B cell (primary cell): ENCODE results near the gene FCF1. TPM values are rescaled to one million over a fixed set of nuclear protein-coding genes. Genes with fewer than 3 reads are reported as not detected.
A peak's percentile ranks its signal among the peaks of the same experiment; 100 is the strongest.

ENCODE experiments used
- ATAC-seq: fragments of 200-7000 bp; cut with Tn5 transposase; one replicate; pipeline ENCODE4 v1.10.0; 2021; ENCODE audit warnings: low read depth, mild to moderate bottlenecking, moderate number of reproducible peaks, moderate library complexity
- CTCF ChIA-PET: fragments of 350-600 bp; sonication (Branson Sonifier 250); formaldehyde crosslinking; loops from one replicate; lab custom pipeline; 2021; ENCODE audit warnings: antibody characterized with exemption, inconsistent platforms; lab: Charles Lee
- POLR2A ChIA-PET: fragments of 350-600 bp; sonication (Branson Sonifier 250); formaldehyde crosslinking; loops from one replicate; lab custom pipeline; 2021; ENCODE audit warnings: antibody characterized with exemption; lab: Charles Lee
- DNase-seq: peaks from one replicate; pipeline ENCODE4 v3.0.0; 2013
- H2AFZ ChIP-seq: 2 replicates; pipeline ENCODE4 v1.6.1; 2012; ENCODE audit warnings: mild to moderate bottlenecking, low read depth, low read length; ENCODE audit not compliant: insufficient read depth, poor library complexity, severe bottlenecking
- H3K27ac ChIP-seq, 2 donors: 1 replicate in 1 of 2; 2 replicates in 1 of 2; pipeline ENCODE4 v1.5.1; 2012 to 2013; ENCODE audit warnings: low read length in 2 of 2, mild to moderate bottlenecking in 2 of 2, moderate library complexity in 1 of 2
- H3K27me3 ChIP-seq, 4 experiments: fragments of 200-600 bp in 1 of 4; sonication (generic) in 1 of 4; replicated peaks in 1 of 4; 1 replicate in 2 of 4; 2 replicates in 2 of 4; pipeline versions ENCODE4 v1.6.1 to v1.7.0; 2013 to 2016; ENCODE audit warnings: low read length in 3 of 4, mild to moderate bottlenecking in 2 of 4, mixed read lengths in 1 of 4, moderate library complexity in 1 of 4; ENCODE audit not compliant: insufficient read depth in 4 of 4, control insufficient read depth in 3 of 4; ENCODE audit errors: control extremely low read depth in 1 of 4
- H3K36me3 ChIP-seq, 2 experiments: replicated peaks in 1 of 2; 1 replicate in 1 of 2; 2 replicates in 1 of 2; pipeline versions ENCODE4 v1.6.1 to v1.7.1; 2013; ENCODE audit warnings: low read length in 1 of 2; ENCODE audit not compliant: insufficient read depth in 2 of 2, control insufficient read depth in 1 of 2; ENCODE audit errors: control extremely low read depth in 1 of 2, extremely low read depth in 1 of 2
- H3K4me1 ChIP-seq, 2 donors: fragments of 200-600 bp in 1 of 2; sonication (generic) in 1 of 2; 1 replicate in 1 of 2; 2 replicates in 1 of 2; pipeline versions ENCODE4 v1.5.1 to v1.6.1; 2013 to 2017; ENCODE audit warnings: low read length in 2 of 2; ENCODE audit not compliant: control insufficient read depth in 2 of 2, insufficient read depth in 2 of 2
- H3K4me2 ChIP-seq: replicated peaks from 2 replicates; pipeline ENCODE3; 2012; ENCODE audit warnings: mild to moderate bottlenecking, low read depth, low read length; ENCODE audit not compliant: poor library complexity, severe bottlenecking
- H3K4me3 ChIP-seq, 5 experiments: fragments of 200-600 bp in 1 of 5; sonication (generic) in 1 of 5; 1 replicate in 3 of 5; 2 replicates in 2 of 5; pipeline versions ENCODE4 v1.5.1 to v1.7.0; 2011 to 2016; ENCODE audit warnings: low read length in 4 of 5, mild to moderate bottlenecking in 4 of 5, low read depth in 2 of 5, control low read depth in 1 of 5, moderate library complexity in 1 of 5; ENCODE audit not compliant: insufficient read depth in 1 of 5; ENCODE audit errors: control extremely low read depth in 1 of 5, extremely low read depth in 1 of 5
- H3K79me2 ChIP-seq: fragments of 200-600 bp; sonication (generic); one replicate; pipeline ENCODE4 v1.6.0; 2016; ENCODE audit warnings: low read length; ENCODE audit not compliant: control insufficient read depth, insufficient read depth
- H3K9ac ChIP-seq: fragments of 200-600 bp; sonication (generic); 2 replicates; pipeline ENCODE4 v1.6.1; 2017; ENCODE audit warnings: mild to moderate bottlenecking, low read length, moderate library complexity
- H3K9me3 ChIP-seq, 3 donors: one replicate each; pipeline versions ENCODE4 v1.6.1 to v1.7.1; 2013; ENCODE audit warnings: low read length in 2 of 3; ENCODE audit not compliant: control insufficient read depth in 2 of 3, insufficient read depth in 1 of 3; ENCODE audit errors: control extremely low read depth in 1 of 3
- H4K20me1 ChIP-seq: 2 replicates; pipeline ENCODE4 v1.6.0; 2012; ENCODE audit warnings: mild to moderate bottlenecking, low read length; ENCODE audit not compliant: insufficient read depth, control insufficient read depth, poor library complexity, severe bottlenecking
- H3K27ac Mint-ChIP-seq: one replicate; pipeline ENCODE4 v1.8.0; 2021; ENCODE audit warnings: mixed read lengths
- H3K27me3 Mint-ChIP-seq: one replicate; pipeline ENCODE4 v1.8.0; 2021; ENCODE audit warnings: mixed read lengths
- H3K4me1 Mint-ChIP-seq: one replicate; pipeline ENCODE4 v1.8.0; 2021; ENCODE audit warnings: mixed read lengths
- H3K4me3 Mint-ChIP-seq: one replicate; pipeline ENCODE4 v1.8.0; 2021; ENCODE audit warnings: mixed read lengths
- H3K9me3 Mint-ChIP-seq: one replicate; pipeline ENCODE4 v1.8.0; 2022; ENCODE audit warnings: mixed read lengths; ENCODE audit not compliant: insufficient read depth
- CTCF ChIP-seq: fragments of 200-600 bp; IDR thresholded peaks from one replicate; pipeline ENCODE4 v1.8.0; 2022; ENCODE audit warnings: antibody characterized with exemption, mild to moderate bottlenecking
- EZH2 ChIP-seq: IDR thresholded peaks from 2 replicates; pipeline ENCODE4 v1.6.1; 2012; ENCODE audit warnings: borderline replicate concordance, low read depth, mild to moderate bottlenecking, moderate library complexity, low read length; ENCODE audit not compliant: insufficient read depth, poor library complexity, severe bottlenecking
- WGBS: methylation state at CpG from one replicate; pipeline ENCODE4 v1.1.5; 2013; ENCODE audit warnings: missing lambda C conversion rate; ENCODE audit not compliant: insufficient coverage; 5-methylcytosine and 5-hydroxymethylcytosine counted together
- intact Hi-C: fragments of 100-400 bp; cut with micrococcal nuclease; formaldehyde crosslinking; loops from one replicate; pipeline ENCODE4 v1.10.0; 2022
- polyA plus RNA-seq: library from polyadenylated mRNA; depleted of rRNA; stranded (reverse); fragments of >200 nt; gene quantifications from 2 replicates; pipeline ENCODE4 v1.2.3, GENCODE V29; 2012
- total RNA-seq, 2 donors: library from RNA; stranded (reverse); fragments of 120-200 nt in 1 of 2; gene quantifications; 1 replicate in 1 of 2; 2 replicates in 1 of 2; pipeline versions ENCODE4 v1.2.3 to v1.2.4, GENCODE V29; 2013 to 2022

The FCF1 gene
- total and polyA plus RNA-seq, 2 donors (not counting 1 experiment from before 2014, with no cell fraction given), result 21.1 to 41.6 TPM

GRCh38 chr14:74711651-74712050 lies 1.3 kb upstream of the FCF1 start:
- Histone ChIP-seq H3K4me1 (peaks cover 18 to 20% of the 10 kb centered on the region in 2 donors), H2AFZ (no peak overlapping the region), H3K36me3 (peaks cover 3 to 17% of the 10 kb centered on the region in 2 experiments), H3K9me3 (no peaks in the 10 kb centered on the region), H3K4me3 (no peak overlapping the region), H4K20me1 (peaks cover 8% of the 10 kb centered on the region), H3K27me3 (no peaks in the 10 kb centered on the region), H3K4me2 (peak overlapping the region; percentile 86), H3K9ac (no peak overlapping the region), H3K79me2 (peaks cover 74% of the 10 kb centered on the region), H3K27ac (no peak overlapping the region)
- ChIA-PET CTCF (interaction anchor here (1.4 to 1.8 kb wide), 2 partner anchors 52 to 100 kb away, joined by 4 to 7 read pairs; partner anchors contain the start of genes LTBP2 and YLPM1), POLR2A (no interaction called here)
- WGBS, result no CpG with 5 or more reads among the region's 5 CpGs
- Mint-ChIP-seq H3K9me3 (no peaks in the 10 kb centered on the region), H3K4me1 (peaks cover 41% of the 10 kb centered on the region), H3K27me3 (no peaks in the 10 kb centered on the region), H3K27ac (no peak overlapping the region), H3K4me3 (peak overlapping the region; percentile 46)
- ATAC-seq (no peak), DNase-seq (no peak)
- intact Hi-C loops, result loop anchor here (2.0 to 5.0 kb wide), 3 partner anchors 291 to 693 kb away; partner anchors contain the start of genes ABCD4, BBOF1, EIF2B2 and ENTPD5
- TF ChIP-seq EZH2, result no peak

- intact Hi-C loops, result loop anchor here (1.0 to 5.0 kb wide), 6 partner anchors 50 to 695 kb away; partner anchors contain the start of genes ABCD4, BBOF1, EIF2B2 and ENTPD5
- no peak for ATAC-seq
- Histone ChIP-seq H3K4me1 (peaks cover 18 to 20% of the 10 kb centered on the region in 2 donors), H2AFZ (peak overlapping the region; percentile 82), H4K20me1 (no peaks in the 10 kb centered on the region), H3K36me3 (peaks cover 4 to 27% of the 10 kb centered on the region in 2 experiments), H3K79me2 (peaks cover 60% of the 10 kb centered on the region), H3K4me3 (peak overlapping the region; percentile 64 to 97 (median 87)), H3K4me2 (peak overlapping the region; percentile 86), H3K9ac (peak overlapping the region; percentile 86), H3K27me3 (no peaks in the 10 kb centered on the region), H3K27ac (peak overlapping the region; percentile 83 to 90), H3K9me3 (no peaks in the 10 kb centered on the region)
- H3K9me3 Mint-ChIP-seq, result no peaks in the 10 kb centered on the region
- DNase-seq, result no peak
- TF ChIP-seq EZH2 (no peak), CTCF (no peak)
- 4% methylated on average over 3 of the region's 6 CpGs for WGBS
- H3K27ac Mint-ChIP-seq, result peak overlapping the region; percentile 85
- CTCF ChIA-PET, result no interaction called here
- POLR2A ChIA-PET, result interaction anchor here (1.4 kb wide), 1 partner anchor 50 kb away, joined by 3 read pairs; the partner anchor contains the start of gene YLPM1
- peaks cover 38% of the 10 kb centered on the region for H3K4me1 Mint-ChIP-seq
- peak overlapping the region; percentile 88 for H3K4me3 Mint-ChIP-seq
- no peaks in the 10 kb centered on the region for H3K27me3 Mint-ChIP-seq
Measured at GRCh38 chr14:74713395-74713735, 421 bp downstream of the FCF1 start.
